ENCODE results near the gene GPC6.

- TF ChIP-seq CTCF (optimal IDR thresholded peaks at IDR 0.05 in 1 of 3, IDR thresholded peaks at IDR 0.05 in 1 of 3, conservative IDR thresholded peaks at IDR 0.05 in 1 of 3; ENCODE audit: extremely low read depth in 1 of 3, insufficient read depth in 2 of 3, low read length in 3 of 3) = no peak
- TF ChIP-seq EZH2 (IDR thresholded peaks at IDR 0.05; ENCODE audit: low read length) = no peak
Observed at GRCh38 chr13:94305463-94305862, 1078.9 kb downstream of the GPC6 start.

Data from keratinocyte (primary cell).